Measurements from ENCODE around the gene NOTUM.

DNA sequence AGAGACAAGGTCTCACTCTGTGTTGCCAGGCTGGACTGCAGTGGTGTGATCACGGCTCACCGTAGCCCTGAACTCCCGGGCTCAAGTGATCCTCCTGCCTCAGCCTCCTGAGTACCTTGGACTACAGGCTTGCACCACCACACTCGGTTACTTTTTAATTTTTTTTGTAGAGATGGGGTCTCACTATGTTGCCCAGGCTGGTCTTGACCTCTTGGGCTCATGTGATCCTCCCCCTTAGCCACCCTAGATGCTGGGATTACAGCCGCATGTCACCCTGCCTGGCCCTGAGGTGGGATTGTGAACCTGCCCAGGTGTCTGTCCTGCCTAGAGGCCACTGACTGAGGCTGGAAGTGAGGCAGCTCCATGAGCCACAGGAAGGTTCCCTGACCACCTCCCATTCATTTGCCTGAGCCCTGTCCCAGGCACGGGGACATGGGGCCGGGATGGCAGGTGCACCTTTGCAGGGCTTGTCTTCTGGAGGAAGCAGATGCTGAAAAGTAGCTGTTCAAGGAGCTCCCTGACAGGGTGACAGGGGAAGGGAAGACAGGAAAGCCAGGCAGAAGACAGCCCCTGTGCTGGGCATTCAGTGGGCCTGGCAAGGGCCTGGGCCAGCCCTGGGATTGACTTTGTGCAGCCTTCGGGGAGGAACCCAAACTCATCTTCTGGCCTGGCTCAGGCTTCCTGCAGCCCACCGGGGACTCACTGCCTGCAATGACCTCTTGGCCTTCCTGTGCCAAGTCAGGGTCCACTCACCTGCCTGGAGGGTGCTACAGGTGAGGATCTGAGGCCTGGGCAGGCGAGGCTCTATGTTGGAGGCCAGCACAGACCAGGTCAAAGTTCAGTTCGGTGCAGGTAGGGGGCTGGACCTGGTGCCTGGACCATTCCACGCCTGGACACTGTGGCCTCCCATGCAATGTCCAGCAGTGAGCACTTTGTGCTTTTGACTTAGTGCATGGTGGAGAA lies 8.1 kb upstream of the NOTUM start:
- TF ChIP-seq, protein P1, sequence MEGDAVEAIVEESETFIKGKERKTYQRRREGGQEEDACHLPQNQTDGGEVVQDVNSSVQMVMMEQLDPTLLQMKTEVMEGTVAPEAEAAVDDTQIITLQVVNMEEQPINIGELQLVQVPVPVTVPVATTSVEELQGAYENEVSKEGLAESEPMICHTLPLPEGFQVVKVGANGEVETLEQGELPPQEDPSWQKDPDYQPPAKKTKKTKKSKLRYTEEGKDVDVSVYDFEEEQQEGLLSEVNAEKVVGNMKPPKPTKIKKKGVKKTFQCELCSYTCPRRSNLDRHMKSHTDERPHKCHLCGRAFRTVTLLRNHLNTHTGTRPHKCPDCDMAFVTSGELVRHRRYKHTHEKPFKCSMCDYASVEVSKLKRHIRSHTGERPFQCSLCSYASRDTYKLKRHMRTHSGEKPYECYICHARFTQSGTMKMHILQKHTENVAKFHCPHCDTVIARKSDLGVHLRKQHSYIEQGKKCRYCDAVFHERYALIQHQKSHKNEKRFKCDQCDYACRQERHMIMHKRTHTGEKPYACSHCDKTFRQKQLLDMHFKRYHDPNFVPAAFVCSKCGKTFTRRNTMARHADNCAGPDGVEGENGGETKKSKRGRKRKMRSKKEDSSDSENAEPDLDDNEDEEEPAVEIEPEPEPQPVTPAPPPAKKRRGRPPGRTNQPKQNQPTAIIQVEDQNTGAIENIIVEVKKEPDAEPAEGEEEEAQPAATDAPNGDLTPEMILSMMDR (IDR thresholded peaks at IDR 0.05): no peak
- no peak for TF ChIP-seq POLR2A (IDR thresholded peaks at IDR 0.05)

All from thyroid gland (tissue), 4 donors.